HepG2 (cell line): ENCODE results near the gene TWIST2. TPM values are rescaled to one million over a fixed set of nuclear protein-coding genes. Genes with fewer than 3 reads are reported as not detected.

Experiments
- ATAC-seq: fragments of 200-7000 bp; cut with Tn5 transposase; 3 replicates; pipeline ENCODE4 v1.9.1; 2020; ENCODE audit warnings: mild to moderate bottlenecking, moderate library complexity
- BruUV-seq: library from RNA; stranded (reverse); fragments of 400-500 nt; replicated peaks from 2 replicates; lab custom pipeline; 2021; lab: Mats Ljungman, UMichigan
- CTCF ChIA-PET: fragments of 300-600 bp; formaldehyde crosslinking; extraction: SDS; loops from one replicate; lab custom pipeline; 2021; ENCODE audit warnings: low total read pairs, inconsistent platforms, low intra/inter-chr PET ratio; lab: Yijun Ruan, JAX
- POLR2A ChIA-PET: fragments of 350-600 bp; sonication (Branson Sonifier 250); formaldehyde crosslinking; loops from one replicate; lab custom pipeline; 2020; ENCODE audit warnings: antibody characterized with exemption, inconsistent platforms; lab: Yijun Ruan, JAX
- DNase-seq: peaks from one replicate; pipeline ENCODE4 v3.0.0-alpha.2; 2015; ENCODE audit warnings: low spot score
- FAIRE-seq: peaks from 3 replicates; lab custom pipeline; 2011; peaks lifted over from hg19 to GRCh38; lab: Jason Lieb, UNC
- H2AFZ ChIP-seq: one replicate; pipeline ENCODE4 v1.6.1; 2011; ENCODE audit warnings: low read length, inconsistent platforms
- H3K27ac ChIP-seq: fragments of 300-600 bp; 3 replicates; pipeline ENCODE4 v1.8.0; 2011; ENCODE audit warnings: mixed run types, mild to moderate bottlenecking, mixed read lengths, low read length, inconsistent platforms; ENCODE audit not compliant: insufficient read depth; ENCODE audit errors: extremely low read length
- H3K27me3 ChIP-seq, 2 experiments: fragments of 200-600 bp in 1 of 2; 2 replicates in 1 of 2; 3 replicates in 1 of 2; pipeline versions ENCODE4 v1.6.0 to v1.8.0; 2011; ENCODE audit warnings: low read length in 2 of 2, mild to moderate bottlenecking in 2 of 2, moderate library complexity in 2 of 2, inconsistent platforms in 1 of 2; ENCODE audit not compliant: insufficient read depth in 2 of 2, control insufficient read depth in 1 of 2
- H3K36me3 ChIP-seq, 2 experiments: fragments of 200-600 bp in 1 of 2; replicated peaks in 1 of 2; 2 replicates in 1 of 2; 3 replicates in 1 of 2; pipeline versions ENCODE4 v1.5.1 to v1.8.0; 2011; ENCODE audit warnings: low read length in 2 of 2, inconsistent platforms in 1 of 2; ENCODE audit not compliant: insufficient read depth in 2 of 2, control insufficient read depth in 1 of 2
- H3K4me1 ChIP-seq: 2 replicates; pipeline ENCODE4 v1.5.1; 2012; ENCODE audit warnings: low read length, inconsistent platforms; ENCODE audit not compliant: insufficient read depth
- H3K4me2 ChIP-seq: 2 replicates; pipeline ENCODE4 v1.6.0; 2011; ENCODE audit warnings: low read depth, low read length, inconsistent platforms
- H3K4me3 ChIP-seq, 3 experiments: fragments of 200-600 bp in 1 of 3; sonication (generic), shearing (Covaris generic) in 1 of 3; replicated peaks in 1 of 3; 2 replicates each; pipeline ENCODE4 v1.5.1; 2011 to 2016; ENCODE audit warnings: low read length in 3 of 3, inconsistent platforms in 2 of 3, low read depth in 2 of 3, mild to moderate bottlenecking in 2 of 3, control low read depth in 1 of 3, mixed read lengths in 1 of 3; ENCODE audit not compliant: insufficient read depth in 1 of 3
- H3K79me2 ChIP-seq: one replicate; pipeline ENCODE4 v1.6.1; 2011; ENCODE audit warnings: low read length, inconsistent platforms; ENCODE audit not compliant: insufficient read depth
- H3K9ac ChIP-seq: 2 replicates; pipeline ENCODE4 v1.6.0; 2011; ENCODE audit warnings: mild to moderate bottlenecking, low read depth, low read length, inconsistent platforms; ENCODE audit not compliant: insufficient read depth
- H3K9me3 ChIP-seq: 2 replicates; pipeline ENCODE4 v1.5.1; 2012; ENCODE audit warnings: mild to moderate bottlenecking, low read length
- H4K20me1 ChIP-seq: 2 replicates; pipeline ENCODE4 v1.6.0; 2011; ENCODE audit warnings: inconsistent platforms, mild to moderate bottlenecking, low read length, moderate library complexity; ENCODE audit not compliant: insufficient read depth
- CC2D1A ChIP-seq: sonication (generic); formaldehyde crosslinking; IDR thresholded peaks from 2 replicates; pipeline ENCODE4 v1.8.1; 2023; ENCODE audit warnings: mild to moderate bottlenecking, missing genetic modification reagents
- ERF ChIP-seq: IDR thresholded peaks from 2 replicates; pipeline ENCODE4 v1.6.1; 2018; ENCODE audit warnings: missing biosample characterization, missing genetic modification reagents
- KAT8 ChIP-seq: IDR thresholded peaks from 2 replicates; pipeline ENCODE4 v1.6.1; 2016; ENCODE audit warnings: missing genetic modification reagents, missing compliant biosample characterization
- MTF2 ChIP-seq: sonication (generic); formaldehyde crosslinking; IDR thresholded peaks from 2 replicates; pipeline ENCODE4 v1.5.0; 2020; ENCODE audit warnings: missing genetic modification reagents, borderline replicate concordance
- NR0B2 ChIP-seq: sonication (generic); formaldehyde crosslinking; IDR thresholded peaks from 2 replicates; pipeline ENCODE4 v1.4.0; 2020; ENCODE audit warnings: mild to moderate bottlenecking, missing genetic modification reagents
- RELA ChIP-seq: sonication (generic); formaldehyde crosslinking; IDR thresholded peaks from 2 replicates; pipeline ENCODE4 v1.4.0; 2020; ENCODE audit warnings: missing genetic modification reagents
- RFXAP ChIP-seq: sonication (generic); formaldehyde crosslinking; IDR thresholded peaks from 2 replicates; pipeline ENCODE4 v1.4.0; 2020; ENCODE audit warnings: missing genetic modification reagents, borderline replicate concordance
- THAP11 ChIP-seq: IDR thresholded peaks from 2 replicates; pipeline ENCODE4 v1.6.1; 2016; ENCODE audit warnings: missing biosample characterization, missing genetic modification reagents
- ZNF709 ChIP-seq: sonication (generic); formaldehyde crosslinking; IDR thresholded peaks from 2 replicates; pipeline ENCODE4 v1.5.0; 2020; ENCODE audit warnings: mild to moderate bottlenecking, missing genetic modification reagents
- ZNF800 ChIP-seq: sonication (generic); formaldehyde crosslinking; IDR thresholded peaks from 2 replicates; pipeline ENCODE4 v1.4.0; 2020; ENCODE audit warnings: missing genetic modification reagents
- WGBS: methylation state at CpG from one replicate; pipeline ENCODE4 v1.1.6; 2017; ENCODE audit warnings: low lambda C conversion rate; 5-methylcytosine and 5-hydroxymethylcytosine counted together
- in situ Hi-C: cut with HindIII; loops from 2 replicates; pipeline ENCODE4 v1.10.0; 2017; ENCODE audit warnings: low pct_unique_long_range_greater_than_20kb; ENCODE audit not compliant: extremely low pct_ligation_motif_present
- intact Hi-C: fragments of 100-400 bp; cut with micrococcal nuclease; formaldehyde crosslinking; loops from one replicate; pipeline ENCODE4 v1.10.0; 2022; ENCODE audit not compliant: unreplicated experiment
- polyA plus RNA-seq, 8 experiments: library from polyadenylated mRNA; depleted of rRNA in 3 of 8; stranded (reverse) in 7 of 8; unstranded in 1 of 8; fragments of >200 nt; fragmentation: Illumina TruSeq in 4 of 8; extraction: Trizol in 4 of 8; gene quantifications; 2 replicates each; pipeline versions ENCODE4 v1.2.1 to v1.2.3, GENCODE V29; 2011 to 2016; ENCODE audit warnings: low read depth in 4 of 8, missing spikeins in 1 of 8, mixed read lengths in 1 of 8; ENCODE audit not compliant: insufficient read depth in 1 of 8
- total RNA-seq, 5 experiments: library from RNA; depleted of rRNA; stranded (reverse); fragments of >200 nt; fragmentation: Illumina TruSeq; extraction: Trizol; gene quantifications; 2 replicates each; pipeline ENCODE4 v1.2.3, GENCODE V29; 2016; ENCODE audit warnings: low read depth in 1 of 5
- TF ChIP-seq, protein P1 (sequence below): sonication (generic); formaldehyde crosslinking; IDR thresholded peaks from 2 replicates; pipeline ENCODE4 v1.4.0; 2020; ENCODE audit warnings: missing genetic modification reagents, mild to moderate bottlenecking, borderline replicate concordance

TWIST2 gene
- total and polyA plus RNA-seq, 2 of the 13 experiments (the other 11 are each of a cell fraction or from before 2014, with no cell fraction given) = 0.08 to 0.11 TPM

DNA sequence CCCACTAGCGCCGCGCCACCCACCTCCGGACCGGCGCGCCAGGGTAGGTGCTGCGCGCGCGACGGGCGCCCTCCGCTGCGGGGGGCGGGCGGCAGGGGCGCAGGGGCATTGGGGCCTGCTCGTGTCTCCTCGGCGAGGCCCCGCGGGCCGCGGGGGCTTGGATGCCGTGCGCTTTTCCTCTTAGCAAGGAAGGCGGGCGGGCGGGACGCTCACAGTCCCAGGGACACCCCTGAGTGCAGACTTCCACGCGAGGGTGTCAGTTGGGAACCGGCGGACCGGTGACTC is 748 bp downstream of the TWIST2 start:
- no peak overlapping the region for H3K27ac ChIP-seq
- no peak overlapping the region for H3K9ac ChIP-seq
- 38% methylated on average over 9 of the region's 36 CpGs for WGBS
- CTCF ChIA-PET = no interaction called here
- BruUV-seq = no TSS peak
- POLR2A ChIA-PET = no interaction called here
- no peaks in the 10 kb centered on the region for H3K79me2 ChIP-seq
- in situ Hi-C loops (no loop called here), intact Hi-C loops (no loop called here)
- no peaks in the 10 kb centered on the region; the same call in 1 of the 2 replicates for H3K4me1 ChIP-seq
- ATAC-seq = no peak
- H2AFZ ChIP-seq = no peak overlapping the region
- no peaks in the 10 kb centered on the region for H3K9me3 ChIP-seq
- no peaks in the 10 kb centered on the region for H3K36me3 ChIP-seq
- no peak overlapping the region for H3K4me3 ChIP-seq
- FAIRE-seq = no peak
- no peak for DNase-seq
- no peaks in the 10 kb centered on the region for H4K20me1 ChIP-seq
- H3K27me3 ChIP-seq = peaks cover 11 to 74% of the 10 kb centered on the region in 2 experiments; a peak in 4 of 5 replicates
- TF ChIP-seq THAP11 (CRISPR knock-in tag) = no peak
- 0 out of 2 replicates have a peak overlapping the region, but pooled peaks have one; percentile 49 for H3K4me2 ChIP-seq

DNA sequence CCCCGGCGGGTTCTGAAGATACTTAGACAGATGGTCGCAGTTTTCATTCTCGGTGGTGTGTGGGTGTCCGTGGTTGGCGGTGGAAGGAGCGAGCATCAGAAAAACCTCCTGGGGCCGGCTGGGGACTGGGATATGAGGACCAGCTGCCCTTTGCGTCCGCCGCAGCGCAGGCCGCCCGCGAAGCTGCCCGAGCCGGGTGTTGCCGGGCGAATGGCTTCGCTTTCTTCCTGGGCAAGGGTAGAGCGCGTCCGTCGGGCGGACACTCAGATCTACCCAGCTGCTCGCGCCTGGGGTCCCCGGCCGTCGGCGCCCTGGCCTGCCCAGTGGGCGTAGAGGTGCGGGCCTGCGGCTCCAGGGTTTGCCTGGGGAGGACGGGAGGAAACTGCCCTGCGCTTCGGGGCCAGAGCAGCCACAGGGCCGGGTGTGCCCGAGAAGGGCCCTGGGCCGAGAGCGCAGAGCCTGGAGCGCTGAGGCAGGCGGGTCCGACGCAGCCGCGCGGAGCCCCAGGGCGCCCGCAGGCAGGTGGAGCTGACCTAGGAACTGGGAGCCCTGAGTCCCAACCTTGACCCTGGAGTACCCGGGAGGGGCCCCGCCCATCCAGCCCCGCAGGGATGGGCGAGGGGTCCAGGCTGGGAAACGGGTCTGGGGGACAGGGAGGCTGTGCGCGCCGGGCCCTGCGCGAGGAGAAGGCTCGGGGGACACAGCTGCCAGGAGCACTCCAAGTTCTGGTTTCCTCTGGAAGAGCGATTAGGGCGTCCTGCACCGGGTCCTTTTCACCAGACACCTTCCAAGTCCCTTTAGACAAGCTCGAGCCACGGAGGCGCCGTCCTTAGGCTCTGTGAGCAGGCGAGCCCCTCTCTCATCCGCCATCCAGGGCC is 1.3 kb downstream of the TWIST2 start:
- CTCF ChIA-PET = no interaction called here

More for the DNA sequence above, 1.3 kb downstream of the TWIST2 start:
- no peak overlapping the region for H3K9ac ChIP-seq
- ATAC-seq (peak; percentile 32), DNase-seq (no peak), FAIRE-seq (no peak)
- no peaks in the 10 kb centered on the region; the same call in 1 of the 2 replicates for H3K4me1 ChIP-seq
- H3K27me3 ChIP-seq = peaks cover 11 to 73% of the 10 kb centered on the region in 2 experiments; a peak in 4 of 5 replicates
- in situ Hi-C loops (no loop called here), intact Hi-C loops (no loop called here)
- no peak overlapping the region for H3K4me2 ChIP-seq
- WGBS = 41% methylated on average over 57 of the region's 70 CpGs
- TF ChIP-seq ERF (no peak), ZNF709 (no peak), ZNF800 (0 out of 2 replicates have a peak, but pooled peaks have one; percentile 20), MTF2 (CRISPR knock-in tag) (0 out of 2 replicates have a peak, but pooled peaks have one; percentile 46), RFXAP (no peak), RELA (CRISPR knock-in tag) (no peak), NR0B2 (CRISPR knock-in tag) (no peak), CC2D1A (no peak), KAT8 (CRISPR knock-in tag) (no peak)
- TF ChIP-seq, protein P1, sequence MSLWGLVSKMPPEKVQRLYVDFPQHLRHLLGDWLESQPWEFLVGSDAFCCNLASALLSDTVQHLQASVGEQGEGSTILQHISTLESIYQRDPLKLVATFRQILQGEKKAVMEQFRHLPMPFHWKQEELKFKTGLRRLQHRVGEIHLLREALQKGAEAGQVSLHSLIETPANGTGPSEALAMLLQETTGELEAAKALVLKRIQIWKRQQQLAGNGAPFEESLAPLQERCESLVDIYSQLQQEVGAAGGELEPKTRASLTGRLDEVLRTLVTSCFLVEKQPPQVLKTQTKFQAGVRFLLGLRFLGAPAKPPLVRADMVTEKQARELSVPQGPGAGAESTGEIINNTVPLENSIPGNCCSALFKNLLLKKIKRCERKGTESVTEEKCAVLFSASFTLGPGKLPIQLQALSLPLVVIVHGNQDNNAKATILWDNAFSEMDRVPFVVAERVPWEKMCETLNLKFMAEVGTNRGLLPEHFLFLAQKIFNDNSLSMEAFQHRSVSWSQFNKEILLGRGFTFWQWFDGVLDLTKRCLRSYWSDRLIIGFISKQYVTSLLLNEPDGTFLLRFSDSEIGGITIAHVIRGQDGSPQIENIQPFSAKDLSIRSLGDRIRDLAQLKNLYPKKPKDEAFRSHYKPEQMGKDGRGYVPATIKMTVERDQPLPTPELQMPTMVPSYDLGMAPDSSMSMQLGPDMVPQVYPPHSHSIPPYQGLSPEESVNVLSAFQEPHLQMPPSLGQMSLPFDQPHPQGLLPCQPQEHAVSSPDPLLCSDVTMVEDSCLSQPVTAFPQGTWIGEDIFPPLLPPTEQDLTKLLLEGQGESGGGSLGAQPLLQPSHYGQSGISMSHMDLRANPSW = no peak
- no peaks in the 10 kb centered on the region for H3K9me3 ChIP-seq
- H4K20me1 ChIP-seq = no peaks in the 10 kb centered on the region
- H3K36me3 ChIP-seq = no peaks in the 10 kb centered on the region
- no peaks in the 10 kb centered on the region for H3K79me2 ChIP-seq
- POLR2A ChIA-PET = no interaction called here
- no peak overlapping the region for H3K4me3 ChIP-seq
- BruUV-seq = no TSS peak
- no peak overlapping the region for H3K27ac ChIP-seq
- H2AFZ ChIP-seq = no peak overlapping the region
